ENCODE measurements around the gene MINAR1.
"Not testable (repeated sequence)": the region's sequence is repeated elsewhere in the genome, so short reads cannot be mapped to it uniquely, and the experiment has no call there.

MINAR1 gene, protein sequence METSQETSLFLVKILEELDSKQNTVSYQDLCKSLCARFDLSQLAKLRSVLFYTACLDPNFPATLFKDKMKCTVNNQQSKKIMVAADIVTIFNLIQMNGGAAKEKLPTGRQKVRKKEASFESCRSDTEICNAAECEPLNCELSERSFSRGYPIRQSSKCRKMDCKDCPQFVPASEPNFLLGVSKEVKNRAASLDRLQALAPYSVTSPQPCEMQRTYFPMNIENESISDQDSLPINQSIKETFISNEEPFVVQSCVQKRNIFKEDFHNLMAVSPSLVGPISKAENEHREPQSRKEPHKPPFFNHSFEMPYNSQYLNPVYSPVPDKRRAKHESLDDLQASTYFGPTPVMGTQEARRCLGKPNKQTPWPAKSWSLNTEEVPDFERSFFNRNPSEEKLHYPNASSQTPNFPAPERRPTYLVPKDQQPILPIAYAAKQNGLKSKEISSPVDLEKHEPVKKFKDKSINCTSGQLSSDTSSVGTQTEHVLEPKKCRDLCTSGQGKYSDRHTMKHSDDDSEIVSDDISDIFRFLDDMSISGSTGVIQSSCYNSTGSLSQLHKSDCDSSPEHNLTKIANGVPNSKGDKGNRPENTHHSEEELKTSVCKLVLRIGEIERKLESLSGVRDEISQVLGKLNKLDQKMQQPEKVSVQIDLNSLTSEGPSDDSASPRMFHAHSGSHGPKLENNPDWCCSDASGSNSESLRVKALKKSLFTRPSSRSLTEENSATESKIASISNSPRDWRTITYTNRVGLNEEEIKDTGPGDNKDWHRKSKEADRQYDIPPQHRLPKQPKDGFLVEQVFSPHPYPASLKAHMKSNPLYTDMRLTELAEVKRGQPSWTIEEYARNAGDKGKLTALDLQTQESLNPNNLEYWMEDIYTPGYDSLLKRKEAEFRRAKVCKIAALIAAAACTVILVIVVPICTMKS

DNA sequence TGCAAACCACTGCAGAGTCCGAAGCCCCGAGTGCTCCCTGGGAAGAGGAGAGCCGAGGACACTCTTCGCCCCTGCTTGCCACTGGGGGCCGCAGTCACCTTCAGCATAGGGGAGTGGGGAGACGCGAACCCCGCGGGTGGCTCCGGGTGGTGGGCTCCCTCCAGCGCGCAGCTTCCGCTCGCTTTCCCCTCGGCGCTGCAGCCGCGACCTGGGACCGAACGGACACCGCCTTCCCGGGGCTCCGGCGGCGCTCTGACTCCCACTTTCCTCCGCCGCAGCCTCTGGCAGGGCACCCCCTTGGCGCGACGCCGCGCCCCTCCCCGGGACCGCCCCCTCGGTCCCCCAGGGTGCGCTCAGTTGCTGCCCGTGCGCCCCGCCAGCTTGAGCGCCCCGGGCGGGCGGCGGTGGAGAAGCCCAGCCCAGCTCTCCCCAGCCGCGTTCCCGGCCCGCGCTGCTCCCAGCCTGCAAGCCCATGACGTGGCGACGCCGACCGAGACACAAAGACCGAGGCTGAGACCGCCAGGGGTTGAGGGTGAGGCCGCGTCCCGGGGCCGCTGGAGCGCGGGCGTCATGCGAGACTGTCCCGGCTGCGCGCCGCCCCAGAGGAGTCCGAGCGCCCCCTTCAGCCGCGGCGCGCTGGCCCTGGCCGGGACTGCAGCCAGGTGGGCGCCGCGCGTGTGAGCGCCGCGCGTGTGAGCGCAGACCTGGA, at the start of gene MINAR1:
TSS of gene MINAR1 (plus strand) at position 701 of the 709 bp plus-strand sequence. CDS start 23,812 bp downstream, outside the sequence.
- DNase-seq (ENCODE audit: low read depth in 2 of 2), result no peak

DNA sequence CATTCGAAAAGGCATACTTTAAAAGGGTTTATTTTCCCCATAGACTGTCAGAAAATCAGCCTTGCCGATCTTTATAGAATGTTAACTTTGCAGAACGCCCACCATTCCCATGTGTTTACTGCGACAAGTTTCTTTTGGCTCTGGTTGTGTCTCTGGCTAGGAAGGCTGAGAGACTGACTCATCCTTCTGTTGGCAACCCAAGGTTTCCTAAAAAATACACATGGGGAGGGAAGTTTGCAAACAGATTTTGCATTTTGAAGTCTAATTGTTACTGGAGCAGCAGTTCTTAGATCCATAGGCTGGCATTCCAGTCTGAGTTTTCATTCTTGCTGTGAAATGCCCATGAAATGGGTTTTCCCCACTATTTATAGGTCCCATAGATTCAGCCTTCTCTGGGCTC, 37.9 kb upstream of the MINAR1 start:
- DNase-seq (ENCODE audit: low read depth in 2 of 2), result no peak

DNA sequence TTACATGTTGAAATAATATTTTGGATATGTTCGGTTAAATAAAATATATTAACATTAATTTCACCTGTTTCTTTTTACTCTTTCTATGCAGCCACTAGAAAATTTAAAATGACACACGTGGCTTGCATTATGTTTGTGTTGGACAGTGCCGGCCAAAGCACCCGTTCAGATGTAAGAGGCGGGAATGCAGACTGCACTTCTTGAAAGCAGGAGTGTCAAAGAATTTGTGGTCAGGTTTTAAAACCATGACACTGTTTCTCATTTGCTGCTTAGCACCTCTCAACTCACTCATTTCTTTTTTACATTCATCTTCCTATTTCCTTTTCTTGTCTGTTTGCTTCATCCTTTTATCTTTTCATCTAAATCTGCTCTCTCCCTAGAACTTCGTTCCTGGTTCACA, 35.3 kb upstream of the MINAR1 start:
- DNase-seq (ENCODE audit: low read depth in 2 of 2), result no peak

DNA sequence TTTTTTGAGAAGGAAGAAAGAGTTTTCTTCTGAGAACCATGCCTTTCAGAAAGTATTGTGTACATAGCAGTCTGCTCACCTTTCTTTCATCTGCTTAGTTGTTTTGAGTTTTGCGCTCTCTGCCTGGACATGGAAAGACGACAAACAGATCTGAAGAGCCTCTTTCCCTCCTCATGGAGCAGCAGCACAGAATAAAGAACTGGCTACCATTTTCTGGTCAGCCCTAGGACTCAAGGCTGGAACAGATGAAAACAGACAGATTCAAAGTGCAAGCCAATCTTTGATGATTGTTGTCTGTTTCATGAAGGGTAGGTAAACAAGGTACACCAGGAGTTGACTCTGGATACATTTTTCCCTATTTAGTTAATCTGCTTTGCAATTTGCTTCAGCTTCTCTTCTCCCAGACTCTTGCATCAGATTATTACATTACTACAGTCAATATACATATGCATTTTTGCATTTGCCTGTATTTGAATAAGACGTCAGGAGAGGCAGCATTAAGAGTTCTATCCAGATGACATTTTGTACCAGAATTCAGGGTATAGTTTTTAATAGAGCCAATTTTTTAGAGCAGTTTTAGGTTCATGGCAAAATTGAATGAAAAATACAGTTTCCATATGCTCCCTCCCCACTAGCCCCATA, 34.7 kb upstream of the MINAR1 start:
- DNase-seq (ENCODE audit: low read depth in 2 of 2), result no peak

DNA sequence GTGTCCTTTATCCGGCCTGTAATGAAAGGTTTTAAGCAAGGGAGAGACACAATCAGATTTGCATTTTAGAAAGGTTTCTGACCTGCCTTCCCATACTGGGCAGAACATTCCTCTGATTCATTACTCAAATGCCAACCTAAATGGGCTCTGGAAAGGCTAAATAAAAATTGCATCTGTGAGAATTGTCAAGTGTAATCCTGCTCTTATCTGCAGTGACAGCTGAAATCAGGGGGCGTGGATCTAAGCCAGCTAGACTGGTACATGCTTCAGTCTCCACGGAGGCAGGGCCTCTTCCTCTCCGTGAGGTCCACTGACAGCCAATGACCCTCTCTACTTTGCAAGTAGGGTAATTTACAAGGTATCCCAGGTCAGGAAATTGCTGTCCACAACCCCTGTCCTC, 32.5 kb upstream of the MINAR1 start:
- DNase-seq (ENCODE audit: low read depth in 2 of 2), result no peak

DNA sequence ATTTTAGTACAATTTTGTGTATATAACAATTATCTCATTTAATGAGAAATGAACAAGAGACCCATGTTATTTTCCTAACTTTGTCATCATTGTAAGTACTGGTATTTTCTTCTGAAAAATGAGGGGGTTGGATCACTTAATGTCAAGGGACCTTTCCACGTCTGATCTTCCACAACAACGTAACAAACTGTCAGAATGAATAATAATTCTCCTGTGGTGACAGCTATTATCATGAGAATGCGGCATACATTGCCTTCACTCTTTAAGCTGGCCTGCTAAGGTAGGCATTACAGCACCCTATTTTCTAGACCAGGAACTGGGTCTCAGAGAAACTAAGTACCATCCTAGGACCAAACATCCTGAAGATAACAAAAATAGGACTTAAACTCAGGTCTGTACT, 31.5 kb upstream of the MINAR1 start:
- no peak for DNase-seq (ENCODE audit: low read depth in 2 of 2)

DNA sequence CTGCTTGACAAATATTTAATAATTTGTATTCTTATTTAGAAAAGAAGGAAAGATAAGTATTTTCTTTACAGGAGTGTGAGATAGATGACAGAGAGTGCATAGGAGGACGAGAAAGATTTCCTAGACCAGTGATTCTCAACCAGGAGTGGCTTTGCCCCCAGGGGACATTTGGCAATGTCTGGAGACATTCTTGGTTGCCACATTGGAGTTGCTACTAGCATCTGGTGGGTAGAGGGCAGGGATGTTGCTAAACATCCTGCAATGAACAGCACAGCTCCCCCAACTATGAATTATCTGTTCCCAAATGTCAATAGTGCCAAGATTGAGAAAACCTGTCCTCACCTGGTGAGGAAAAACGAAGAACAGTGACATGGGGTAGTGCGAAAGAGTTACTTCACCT, 30.8 kb upstream of the MINAR1 start:
- DNase-seq (ENCODE audit: low read depth in 2 of 2), result no peak

DNA sequence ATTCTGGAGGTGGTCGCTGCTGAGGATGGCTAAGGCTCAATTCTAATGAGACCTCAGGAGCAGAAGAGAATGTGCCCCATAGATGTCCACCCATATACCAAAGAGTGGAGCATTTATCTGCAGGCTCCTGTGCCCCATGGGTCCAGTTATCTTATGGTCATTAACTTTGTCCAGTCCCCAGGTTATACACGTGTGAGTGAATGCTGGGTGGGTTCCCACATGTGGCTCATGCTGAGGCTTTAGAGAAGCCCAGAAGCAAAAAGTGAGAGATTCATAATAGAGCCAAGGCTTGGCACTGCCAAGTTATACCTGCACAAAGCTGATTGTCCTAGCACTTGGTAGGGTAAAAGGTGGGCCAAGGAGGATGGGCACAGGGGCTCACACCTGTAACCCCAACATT, 30.0 kb upstream of the MINAR1 start:
- DNase-seq (ENCODE audit: low read depth in 2 of 2), result no peak

DNA sequence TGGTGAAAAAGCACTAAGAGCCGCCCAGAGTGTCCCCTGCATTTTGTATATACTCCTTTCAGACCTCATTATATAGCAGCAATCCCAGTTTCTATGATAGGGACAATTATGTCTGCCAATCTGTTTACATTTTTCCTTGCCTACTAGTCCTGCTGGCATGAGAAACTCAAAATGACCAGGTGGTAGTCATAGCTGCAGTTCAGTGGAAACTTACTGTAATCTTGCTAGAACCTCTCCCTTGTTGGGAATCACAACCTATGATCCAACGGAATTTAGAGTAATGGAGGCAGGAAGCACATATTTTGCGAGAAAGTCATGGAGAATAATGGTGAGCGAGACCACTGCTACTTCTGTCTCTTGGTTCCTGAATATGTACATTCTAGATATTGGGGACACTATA, 28.6 kb upstream of the MINAR1 start:
- no peak for DNase-seq (ENCODE audit: low read depth in 2 of 2)

DNA sequence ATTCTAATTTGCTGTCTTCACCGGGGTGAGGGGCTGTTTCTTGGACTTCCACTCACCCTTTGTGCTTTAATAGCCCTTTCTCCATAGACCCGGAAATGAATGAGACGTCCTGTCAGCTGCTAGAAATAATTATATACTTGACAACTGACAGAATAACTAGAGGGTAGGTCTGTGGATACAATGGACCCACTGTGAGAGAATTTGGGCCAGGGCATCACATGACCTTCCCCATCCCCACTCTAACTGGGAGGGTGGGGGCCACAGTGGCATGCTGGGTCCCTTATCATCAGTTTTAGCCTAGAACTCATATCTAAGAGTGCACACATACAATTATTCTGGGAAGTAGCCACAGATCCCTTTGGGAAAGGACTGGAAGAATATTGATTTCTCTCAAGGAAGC, 25.9 kb upstream of the MINAR1 start:
- no peak for DNase-seq (ENCODE audit: low read depth in 2 of 2)

DNA sequence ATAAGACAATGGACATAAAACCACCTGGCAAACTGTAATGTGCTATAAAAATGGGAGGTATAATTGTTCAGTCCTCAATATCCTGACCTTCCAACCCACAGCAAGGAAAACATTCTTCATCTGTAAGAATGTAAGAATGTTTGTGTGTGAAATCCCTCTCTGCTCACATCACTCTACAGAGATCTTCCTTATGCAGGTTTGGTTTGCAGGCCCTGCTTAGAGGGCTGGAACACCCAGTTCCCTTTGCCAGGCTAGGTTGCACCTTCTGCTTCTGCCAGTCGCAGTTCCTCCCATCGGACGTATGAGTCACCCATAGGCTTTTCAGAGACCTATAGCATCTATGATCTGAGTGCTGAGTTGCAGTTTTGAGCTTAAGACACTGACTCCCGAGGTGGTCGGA, 24.1 kb upstream of the MINAR1 start:
- DNase-seq (ENCODE audit: low read depth in 2 of 2), result no peak

DNA sequence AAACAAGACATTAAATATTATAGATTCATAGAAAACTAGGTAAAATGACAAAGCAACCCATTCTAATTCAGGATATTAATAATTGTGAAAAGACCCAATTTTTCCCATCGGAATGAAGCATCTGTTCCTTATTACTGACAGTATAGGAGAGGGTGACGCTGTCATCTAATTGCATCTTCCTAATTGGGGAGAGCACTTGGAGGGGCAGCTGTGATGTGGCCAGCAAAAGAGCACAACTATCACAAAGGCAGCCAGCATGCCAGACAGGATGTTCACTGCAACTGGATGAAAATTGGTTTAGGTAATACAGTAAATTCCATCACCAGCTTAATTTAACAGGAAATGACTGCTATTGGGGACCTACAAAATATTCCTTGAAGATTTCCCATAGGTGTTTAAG, 21.9 kb upstream of the MINAR1 start:
- no peak for DNase-seq (ENCODE audit: low read depth in 2 of 2)

DNA sequence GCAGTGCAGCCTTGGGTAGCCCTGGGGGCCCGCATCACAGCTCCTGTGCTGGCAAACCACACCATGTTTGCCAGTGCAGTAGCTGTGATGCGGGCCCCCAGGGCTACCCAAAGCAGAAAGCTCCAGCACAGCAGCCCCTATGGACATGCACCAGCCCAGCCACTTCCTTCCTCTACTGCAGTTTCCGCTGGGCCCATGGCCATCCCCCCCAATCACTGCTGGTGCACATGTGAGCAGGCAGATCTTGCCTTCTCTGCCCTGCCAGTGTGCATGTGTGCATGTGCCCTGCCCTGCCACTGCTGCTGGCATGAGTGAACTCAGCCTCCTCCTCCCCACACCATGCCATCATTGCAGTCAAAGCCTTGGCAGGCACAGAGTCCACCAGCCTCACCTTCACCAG, 20.1 kb upstream of the MINAR1 start:
- no peak for DNase-seq (ENCODE audit: low read depth in 2 of 2)

DNA sequence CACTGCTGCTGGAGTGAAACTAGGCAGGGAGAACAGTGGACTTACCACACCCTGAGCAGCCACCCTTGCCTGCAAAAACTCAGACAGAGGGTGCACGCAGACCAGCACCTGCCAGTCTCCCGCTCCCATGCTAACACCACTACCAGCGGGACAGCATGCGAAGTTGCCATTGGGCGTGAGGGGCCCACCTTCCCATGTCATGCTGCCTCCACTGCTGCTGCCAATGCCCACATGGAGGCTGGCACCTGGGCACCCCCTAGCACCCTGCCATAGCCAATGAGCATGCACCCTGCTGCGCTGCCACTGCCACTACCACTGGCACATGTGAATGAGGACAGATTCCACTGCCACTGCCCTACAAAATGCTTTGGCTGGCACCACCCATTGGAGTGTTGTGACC, 19.7 kb upstream of the MINAR1 start:
- DNase-seq (ENCODE audit: low read depth in 2 of 2), result no peak

DNA sequence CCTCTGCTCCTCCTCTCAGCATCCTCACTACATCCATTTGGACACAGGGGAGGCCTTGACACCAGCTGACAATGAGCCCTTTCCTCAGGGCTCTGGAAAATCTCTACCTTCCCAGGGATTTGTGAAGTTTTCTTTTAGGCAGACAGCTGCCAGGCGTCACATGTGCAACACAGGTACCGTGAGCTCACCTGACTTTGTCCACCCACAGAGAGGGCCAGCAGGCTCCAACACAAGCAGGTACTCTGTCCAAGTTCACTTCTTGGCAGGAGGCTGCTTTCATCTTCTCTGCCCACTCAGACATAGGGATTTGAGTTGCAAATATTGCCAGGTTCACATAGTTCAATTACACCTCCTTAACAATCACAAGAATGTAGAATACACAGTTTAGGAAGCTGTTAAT, 15.3 kb upstream of the MINAR1 start:
- no peak for DNase-seq (ENCODE audit: low read depth in 2 of 2)

DNA sequence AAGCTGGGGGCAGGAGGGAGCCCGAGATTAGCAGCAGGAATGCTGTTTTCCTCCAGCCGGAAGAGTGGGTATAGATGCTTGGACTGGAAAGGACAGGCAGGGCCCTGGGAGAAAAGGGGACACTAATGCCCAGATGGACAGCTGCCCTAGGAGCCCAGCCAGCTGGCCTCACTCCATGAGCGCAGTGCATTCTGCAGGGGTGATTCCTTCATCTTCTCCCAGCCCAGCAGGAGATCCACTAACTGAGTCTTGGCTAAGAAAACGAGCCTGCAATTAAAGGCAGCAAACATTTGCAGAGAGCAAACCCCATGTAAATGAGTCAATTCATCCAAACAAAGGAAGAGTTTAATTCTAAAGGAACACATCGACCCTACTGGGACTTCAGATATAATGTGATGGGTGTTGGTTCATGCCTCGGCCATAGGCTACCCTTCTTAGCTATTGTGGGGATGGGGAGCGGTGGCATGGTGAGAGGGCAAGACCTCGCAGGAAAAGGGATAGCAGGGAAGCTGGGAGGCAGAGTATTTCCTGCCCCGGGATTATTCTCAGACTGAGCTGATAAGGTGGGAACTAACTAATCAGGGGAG, 13.3 kb upstream of the MINAR1 start:
- no peak for DNase-seq (ENCODE audit: low read depth in 2 of 2)

DNA sequence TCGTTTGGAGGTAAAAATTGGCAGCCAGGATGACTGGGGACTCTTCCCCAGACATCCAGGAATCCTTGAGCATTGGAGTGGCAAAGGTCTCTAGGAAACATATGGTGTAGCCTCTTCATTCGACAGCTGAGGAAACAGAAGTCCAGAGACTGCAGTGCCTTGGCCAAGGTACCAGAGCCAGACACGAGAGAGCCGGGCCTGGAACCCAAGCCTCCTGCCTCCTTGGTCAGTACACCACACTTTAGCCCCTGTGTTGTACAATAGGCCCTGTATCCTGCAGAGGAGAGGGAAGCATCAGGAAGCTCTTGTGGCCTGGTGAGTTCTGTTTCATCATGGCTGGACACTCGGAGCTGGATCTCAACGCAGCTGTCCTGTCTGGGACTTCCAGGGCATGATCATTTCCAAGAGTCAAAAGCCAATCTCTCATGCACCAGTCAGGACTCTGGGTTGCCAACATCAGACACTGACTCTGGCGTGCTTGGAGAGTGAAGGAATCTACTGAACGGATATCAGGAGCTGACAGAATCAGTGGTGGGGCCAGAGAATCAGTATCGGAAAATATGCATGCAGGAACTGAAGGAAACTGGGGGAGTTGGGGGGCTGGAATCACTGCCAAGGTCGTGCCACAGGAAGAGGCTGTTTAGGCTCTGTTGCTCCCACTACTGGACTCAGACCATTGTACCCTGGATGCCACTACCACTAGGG, 6.4 kb upstream of the MINAR1 start:
- no peak for DNase-seq (ENCODE audit: low read depth in 2 of 2)

DNA sequence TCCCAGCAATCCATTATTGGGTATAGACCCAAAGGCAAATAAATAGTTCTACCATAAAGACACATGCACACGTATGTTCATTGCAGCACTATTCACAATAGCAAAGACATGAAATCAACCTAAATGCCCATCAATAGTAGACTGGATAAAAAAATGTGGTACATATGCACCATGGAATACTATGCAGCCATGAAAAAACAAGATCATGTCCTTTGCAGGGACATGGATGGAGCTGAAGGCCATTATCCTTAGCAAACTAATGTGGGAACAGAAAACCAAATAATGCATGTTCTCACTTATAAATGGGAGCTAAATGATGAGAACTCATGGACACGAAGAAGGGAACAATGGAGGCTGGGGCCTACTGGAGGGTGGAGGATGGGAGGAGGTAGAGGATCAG, 5.2 kb upstream of the MINAR1 start:
- DNase-seq (ENCODE audit: low read depth in 2 of 2), result not testable (repeated sequence)

DNA sequence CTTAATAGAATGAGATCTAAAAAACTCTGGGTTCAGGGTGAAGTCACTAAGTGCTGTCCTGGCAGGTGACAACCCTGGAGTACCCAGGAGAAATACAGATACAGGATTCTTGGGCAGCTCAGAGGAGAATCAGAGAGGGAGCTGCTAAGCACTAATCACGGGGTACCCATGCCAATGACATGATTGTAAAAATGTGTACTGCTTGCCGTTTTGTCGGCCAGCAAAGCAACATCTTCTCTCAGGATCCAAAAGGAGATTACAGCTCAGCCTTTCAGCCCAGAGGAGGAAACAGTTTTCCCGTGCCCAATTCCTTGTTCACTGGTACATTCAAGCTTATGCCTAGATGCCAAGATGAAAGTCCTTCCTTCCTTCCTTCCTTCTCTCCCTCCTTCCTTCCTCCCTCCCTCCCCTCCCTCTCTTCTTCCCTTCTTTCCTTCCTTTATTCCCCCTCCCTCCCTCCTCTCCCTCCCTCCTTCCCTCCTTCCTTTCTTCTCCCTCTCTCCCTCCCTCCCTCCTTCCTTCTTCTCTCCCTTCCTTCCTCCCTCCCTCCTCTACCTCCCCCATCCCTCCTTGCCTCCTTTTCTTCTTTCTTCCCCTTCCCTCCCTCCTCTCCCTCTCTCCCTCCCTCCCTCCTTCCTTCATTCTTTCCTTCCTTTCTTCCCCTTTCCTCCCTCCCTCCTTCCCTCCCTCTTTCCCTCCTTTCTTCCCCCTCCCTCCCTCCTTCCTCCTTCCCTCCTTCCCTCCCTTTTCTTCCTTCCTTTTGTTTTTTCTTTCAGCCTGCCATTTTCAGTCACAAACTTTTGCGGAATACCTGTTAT, 4.1 kb upstream of the MINAR1 start:
- no peak for DNase-seq (ENCODE audit: low read depth in 2 of 2)

Data from stimulated activated CD4-positive, alpha-beta T cell treated with anti-CD3 and anti-CD28 coated beads, Interleukin-1b, Interleukin-23, amount 100 ng/mL, for 1 hour (primary cell).